Heart right ventricle (tissue), 16 donors: Measurements from ENCODE around the gene NAXD. TPM values are rescaled to one million over a fixed set of nuclear protein-coding genes. Genes with fewer than 3 reads are reported as not detected.

Experiments used
- ATAC-seq, 8 donors: fragments of 200-7000 bp; cut with Tn5 transposase; one replicate each; pipeline ENCODE4 v1.9.1; 2020; ENCODE audit warnings: mild to moderate bottlenecking in 8 of 8, moderate library complexity in 8 of 8, moderate number of reproducible peaks in 1 of 8
- DNase-seq, 2 donors: peaks; one replicate each; pipeline ENCODE4 v3.0.0-alpha.2; 2020
- H3K27ac ChIP-seq, 10 donors: fragments of 200-600 bp; sonication (generic) in 2 of 10; one replicate each; pipeline versions ENCODE4 v1.5.0 to v1.8.0; 2020 to 2022; ENCODE audit warnings: mild to moderate bottlenecking in 3 of 10
- H3K27me3 ChIP-seq, 7 donors: fragments of 200-600 bp; one replicate each; pipeline ENCODE4 v1.8.0; 2021 to 2022; ENCODE audit warnings: mild to moderate bottlenecking in 2 of 7
- H3K36me3 ChIP-seq, 9 donors: fragments of 200-600 bp; sonication (generic) in 1 of 9; one replicate each; pipeline versions ENCODE4 v1.5.0 to v1.8.0; 2020 to 2022; ENCODE audit warnings: mild to moderate bottlenecking in 2 of 9
- H3K4me1 ChIP-seq, 9 donors: fragments of 200-600 bp; sonication (generic) in 1 of 9; one replicate each; pipeline versions ENCODE4 v1.5.0 to v1.8.0; 2020 to 2022; ENCODE audit warnings: mild to moderate bottlenecking in 4 of 9
- H3K4me3 ChIP-seq, 10 donors: fragments of 200-600 bp; sonication (generic) in 2 of 10; one replicate each; pipeline versions ENCODE4 v1.5.0 to v1.8.0; 2020 to 2022; ENCODE audit warnings: mild to moderate bottlenecking in 7 of 10, moderate library complexity in 2 of 10
- H3K9me3 ChIP-seq, 11 donors: fragments of 200-600 bp in 10 of 11; sonication (generic) in 2 of 11; one replicate each; pipeline versions ENCODE4 v1.5.0 to v1.8.0; 2013 to 2022; ENCODE audit warnings: mild to moderate bottlenecking in 2 of 11, control low read depth in 1 of 11, moderate library complexity in 1 of 11
- WGBS, 2 donors: extraction: QIAGEN DNeasy Blood & Tissue Kit; methylation state at CpG; one replicate each; pipeline ENCODE4 v1.1.7; 2013; ENCODE audit warnings: inconsistent platforms in 1 of 2; 5-methylcytosine and 5-hydroxymethylcytosine counted together
- intact Hi-C, 10 donors: fragments of 100-400 bp; cut with DNase I; formaldehyde crosslinking; loops; one replicate each; pipeline versions ENCODE4 v1.11.1 to v1.14.2; 2022
- polyA plus RNA-seq, 2 donors: library from polyadenylated mRNA; stranded (reverse); fragments of 200-250 nt; gene quantifications; one replicate each; pipeline ENCODE4 v1.2.3, GENCODE V29; 2013
- total RNA-seq, 10 donors: library from RNA; stranded (reverse); fragmentation: NEBNext Ultra II Directional in 3 of 10; extraction: Animal tissue kit (Norgen Biotek cat#: 25700) in 3 of 10; gene quantifications; one replicate each; pipeline versions ENCODE4 v1.2.1 to v1.2.4, GENCODE V29; 2021 to 2023
- TF ChIP-seq, protein P1 (sequence below), 9 donors: fragments of 200-600 bp; sonication (generic) in 2 of 9; IDR thresholded peaks; one replicate each; pipeline versions ENCODE4 v1.5.0 to v1.8.0; 2021 to 2022; ENCODE audit warnings: antibody characterized with exemption in 9 of 9, mild to moderate bottlenecking in 5 of 9, moderate library complexity in 1 of 9
- donor health status: Arrhythmogenic right ventricular cardiomyopathy.
- donor health status: ischemic (EF 13 %, LVEDD 7.1; RV severe dilation, severe dysfunction).
- donor health status: healthy with polysubstance abuse.
- donor health status: DM: no; HTN: yes; CAD: no.
- donor health status: DM: no; HTN: no; CAD: no.
- donor health status: ischemic (EF 25% LVEDD 6.9; RV normal size, moderate dysfunction).
- donor health status: ischemic (EF 25% LVEDD 5.7; RV mildly dilated, moderate dysfunction).
- donor health status: healthy.
- donor health status: DM: yes; HTN: yes; CAD: no.
- donor health status: Ischemic cardiomyopathy.
- donor health status: ischemic (EF 35%, LVEDD 5.7; RV mildly dilated, moderate dysfunction).
- donor health status: nonischemic (EF 11% LVEDD 7.7; RV severe dilation, severe dysfunction).
- donor health status: DM: yes; HTN: yes; CAD: no.
- donor health status: PGD.
- donor health status: ischemic (EF 29% LVEDD 5.4; RV normal size, mild dysfunction).
- donor health status: nonischemic (EF 23%, LVEDD 6.1; RV moderate dilation, normal function).

NAXD gene
- total and polyA plus RNA-seq, 12 donors = 22.1 to 43.4 (median 27.8) TPM

DNA sequence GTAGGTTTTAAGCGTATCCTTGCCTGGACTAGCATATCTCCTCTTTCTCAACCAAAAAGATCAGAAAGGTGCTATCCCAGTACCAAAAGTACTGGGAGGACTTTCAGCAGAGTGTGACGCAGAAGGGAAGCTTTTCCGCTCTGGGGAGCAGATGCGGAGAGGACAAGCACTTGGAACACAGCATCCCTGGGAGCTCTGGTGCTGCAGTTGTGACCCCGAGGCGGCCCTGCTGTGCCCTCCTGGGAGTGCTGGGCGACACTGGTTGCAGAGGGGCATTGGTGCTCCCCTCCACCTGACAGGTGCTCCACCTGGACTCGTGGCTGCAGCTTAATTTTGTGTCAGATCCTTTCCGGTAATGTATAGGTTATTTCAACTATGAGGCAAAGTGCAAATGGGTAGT, 3.4 kb downstream of the NAXD start:
- Histone ChIP-seq H3K9me3 (peaks cover 0 to 6% (median 0%) of the 10 kb centered on the region in 11 donors), H3K27ac (peak overlapping the region in 3 of 10 donors; percentile 12 to 93 (median 92))
- WGBS, 2 donors = 92 to 94% methylated on average over 9 of the region's 9 CpGs

DNA sequence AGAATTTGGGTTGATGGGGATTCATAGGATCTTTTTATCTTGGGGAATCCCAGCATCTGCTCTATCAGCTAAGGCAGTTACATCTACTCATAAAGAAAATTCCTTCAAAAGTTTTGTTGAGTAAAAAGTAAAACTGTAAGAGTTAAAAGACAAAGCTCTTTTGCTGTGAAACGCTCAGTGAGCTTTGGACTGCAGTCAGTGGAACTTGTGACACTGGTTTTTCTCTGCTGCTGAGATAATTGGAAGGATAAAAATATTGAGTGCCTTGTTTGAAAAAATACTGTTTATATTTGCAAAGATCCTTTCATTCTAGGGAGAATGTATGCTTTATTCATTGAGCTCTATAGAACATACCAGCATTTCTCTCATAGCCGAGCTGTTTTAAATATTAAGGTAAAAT, 5.3 kb downstream of the NAXD start:
- no peak overlapping the region for H3K4me3 ChIP-seq
- WGBS, 2 donors = 63 to 65% methylated on average over 2 of the region's 2 CpGs
- H3K27ac ChIP-seq = peak overlapping the region in 1 of 10 donors; percentile 2
- H3K9me3 ChIP-seq = no peaks in the 10 kb centered on the region
- TF ChIP-seq, protein P1, sequence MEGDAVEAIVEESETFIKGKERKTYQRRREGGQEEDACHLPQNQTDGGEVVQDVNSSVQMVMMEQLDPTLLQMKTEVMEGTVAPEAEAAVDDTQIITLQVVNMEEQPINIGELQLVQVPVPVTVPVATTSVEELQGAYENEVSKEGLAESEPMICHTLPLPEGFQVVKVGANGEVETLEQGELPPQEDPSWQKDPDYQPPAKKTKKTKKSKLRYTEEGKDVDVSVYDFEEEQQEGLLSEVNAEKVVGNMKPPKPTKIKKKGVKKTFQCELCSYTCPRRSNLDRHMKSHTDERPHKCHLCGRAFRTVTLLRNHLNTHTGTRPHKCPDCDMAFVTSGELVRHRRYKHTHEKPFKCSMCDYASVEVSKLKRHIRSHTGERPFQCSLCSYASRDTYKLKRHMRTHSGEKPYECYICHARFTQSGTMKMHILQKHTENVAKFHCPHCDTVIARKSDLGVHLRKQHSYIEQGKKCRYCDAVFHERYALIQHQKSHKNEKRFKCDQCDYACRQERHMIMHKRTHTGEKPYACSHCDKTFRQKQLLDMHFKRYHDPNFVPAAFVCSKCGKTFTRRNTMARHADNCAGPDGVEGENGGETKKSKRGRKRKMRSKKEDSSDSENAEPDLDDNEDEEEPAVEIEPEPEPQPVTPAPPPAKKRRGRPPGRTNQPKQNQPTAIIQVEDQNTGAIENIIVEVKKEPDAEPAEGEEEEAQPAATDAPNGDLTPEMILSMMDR (IDR thresholded peaks at IDR 0.05) = no peak
- peaks cover 0 to 66% (median 47%) of the 10 kb centered on the region in 9 donors for H3K4me1 ChIP-seq
- peaks cover 0 to 37% (median 11%) of the 10 kb centered on the region in 9 donors for H3K36me3 ChIP-seq
- ATAC-seq (no peak), DNase-seq (no peak)
- intact Hi-C loops = loop anchor here in 1 of 10 donors (10.0 kb wide), 1 partner anchor 84 kb away; the partner anchor contains the start of gene CARS2
- H3K27me3 ChIP-seq = no peaks in the 10 kb centered on the region

More for the DNA sequence above, 3.4 kb downstream of the NAXD start:
- no peaks in the 10 kb centered on the region for H3K27me3 ChIP-seq
- TF ChIP-seq, protein P1 (IDR thresholded peaks at IDR 0.05) = no peak
- peaks cover 0 to 71% (median 48%) of the 10 kb centered on the region in 9 donors for H3K4me1 ChIP-seq
- intact Hi-C loops = loop anchor here in 5 of 10 donors (5.0 to 10.0 kb wide), 5 partner anchors 56 to 96 kb away; partner anchors contain the start of genes ING1 (in 3 of the 5), CARS2 (in 2 of the 5) and RAB20 (in 1 of the 5)
- DNase-seq = no peak
- H3K4me3 ChIP-seq = no peak overlapping the region
- ATAC-seq = no peak
- H3K36me3 ChIP-seq = peaks cover 0 to 19% (median 9%) of the 10 kb centered on the region in 9 donors

DNA sequence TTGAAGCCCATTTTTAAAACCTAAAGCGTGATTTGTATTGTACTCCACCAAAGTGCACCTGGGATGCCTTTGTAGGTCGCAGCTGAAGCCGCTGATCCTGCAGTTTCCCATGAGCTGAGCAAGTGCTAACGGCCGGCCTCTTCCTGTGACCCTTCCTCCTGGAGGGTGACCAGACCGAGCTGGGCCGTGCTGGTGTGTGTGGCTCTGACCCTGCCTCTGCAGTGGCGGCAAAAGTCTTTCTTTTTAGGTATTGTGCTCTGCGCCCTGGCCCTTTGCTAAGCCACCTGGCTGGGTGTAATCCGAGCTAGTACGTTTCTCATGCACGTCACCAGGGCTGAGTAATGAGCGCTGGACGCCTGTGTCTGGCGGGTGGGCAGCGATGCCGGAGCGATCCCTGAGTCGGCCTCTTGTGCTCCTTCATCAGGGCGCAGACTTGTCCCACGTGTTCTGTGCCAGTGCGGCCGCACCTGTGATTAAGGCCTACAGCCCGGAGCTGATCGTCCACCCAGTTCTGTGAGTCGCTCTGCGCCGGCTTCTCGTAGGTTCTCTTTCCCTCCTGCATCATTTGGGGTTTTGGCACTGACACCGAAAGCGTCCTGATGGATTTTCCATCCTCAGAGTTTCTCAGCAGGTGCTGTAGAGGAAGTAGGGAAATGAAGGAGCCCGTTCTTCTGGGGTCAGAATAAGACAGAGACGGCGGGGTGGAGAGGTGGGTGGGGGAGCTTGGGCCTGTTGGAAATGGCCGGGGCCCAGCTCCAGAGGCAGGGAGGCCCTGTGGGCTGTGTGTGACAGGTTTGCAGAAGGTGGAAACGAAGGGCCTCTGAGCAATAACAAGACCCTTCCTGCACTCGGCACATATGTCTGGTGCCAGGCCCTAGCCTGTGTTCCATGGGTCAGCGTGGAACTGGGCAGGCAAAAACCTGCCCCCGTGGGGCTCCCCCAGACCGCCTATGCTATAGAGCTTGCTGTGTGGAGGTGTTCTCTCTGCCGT, 9.7 kb downstream of the NAXD start:
- Histone ChIP-seq H3K4me1 (peaks cover 2 to 52% (median 33%) of the 10 kb centered on the region in 9 donors), H3K4me3 (no peak overlapping the region), H3K27me3 (no peaks in the 10 kb centered on the region), H3K9me3 (no peaks in the 10 kb centered on the region), H3K36me3 (peaks cover 0 to 72% (median 11%) of the 10 kb centered on the region in 9 donors), H3K27ac (no peak overlapping the region)
- intact Hi-C loops = loop anchor here in 1 of 10 donors (10.0 kb wide), 1 partner anchor 80 kb away; the partner anchor contains the start of gene CARS2
- WGBS, 2 donors = 90 to 91% methylated on average over 41 of the region's 41 CpGs
- ATAC-seq (no peak), DNase-seq (no peak)
- TF ChIP-seq, protein P1 (IDR thresholded peaks at IDR 0.05) = no peak

DNA sequence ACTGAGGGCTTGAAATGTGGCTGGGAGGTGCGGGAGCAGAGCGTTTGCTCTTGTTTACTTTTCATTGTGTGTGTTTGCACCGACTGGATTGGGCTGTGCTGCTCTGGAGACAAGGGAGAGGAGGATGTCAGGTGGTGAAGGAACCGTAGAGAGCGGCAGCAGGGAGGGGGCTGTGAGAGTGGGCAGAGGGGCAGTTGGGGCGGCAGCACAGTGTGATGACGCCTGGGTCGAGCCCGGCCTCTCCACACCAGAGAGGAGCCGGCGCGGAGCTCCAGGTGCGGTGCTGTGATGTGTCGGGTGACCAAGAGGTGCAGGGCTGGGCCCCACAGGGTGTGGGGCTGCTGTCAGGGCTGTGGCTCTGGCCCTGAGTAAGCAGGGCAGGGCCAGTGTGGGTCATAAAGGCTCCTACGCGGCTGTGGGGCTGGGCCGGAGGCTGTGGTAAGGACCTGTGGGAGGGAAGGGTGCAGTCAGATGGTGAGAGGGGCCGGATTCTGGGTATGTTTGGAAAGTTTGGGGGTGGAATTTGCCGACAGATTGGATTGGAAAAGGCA, 10.5 kb downstream of the NAXD start:
- Histone ChIP-seq H3K4me3 (no peak overlapping the region), H3K36me3 (peaks cover 0 to 74% (median 11%) of the 10 kb centered on the region in 9 donors), H3K27me3 (no peaks in the 10 kb centered on the region), H3K27ac (no peak overlapping the region), H3K4me1 (peaks cover 2 to 51% (median 25%) of the 10 kb centered on the region in 9 donors), H3K9me3 (no peaks in the 10 kb centered on the region)
- intact Hi-C loops = loop anchor here in 1 of 10 donors (10.0 kb wide), 1 partner anchor 79 kb away; the partner anchor contains the start of gene CARS2
- TF ChIP-seq, protein P1 (IDR thresholded peaks at IDR 0.05) = no peak
- DNase-seq (no peak), ATAC-seq (no peak)
- 87 to 89% methylated on average over 19 of the region's 19 CpGs for WGBS, 2 donors
